ENCODE data around the gene TCEAL3.
"Not testable (repeated sequence)": the region's sequence is repeated elsewhere in the genome, so short reads cannot be mapped to it uniquely, and the experiment has no call there.

TCEAL3 gene

DNA sequence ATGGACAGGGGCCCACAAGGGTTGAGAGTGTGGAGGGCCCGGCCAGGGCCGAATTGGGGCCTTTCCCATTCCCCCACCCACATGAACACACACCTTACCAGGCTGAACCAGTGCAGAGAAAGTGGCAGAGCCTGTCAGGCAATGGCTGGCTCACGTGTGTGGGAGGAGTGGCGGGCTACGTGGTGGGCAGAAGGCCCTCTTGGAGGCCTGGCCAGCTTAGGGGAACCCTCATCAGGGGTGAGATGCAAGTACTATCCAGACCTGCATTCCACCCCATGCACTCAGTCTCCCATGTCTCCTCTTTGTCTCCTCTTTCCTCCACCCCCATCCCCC is 21.5 kb upstream of the TCEAL3 start:
- Histone ChIP-seq H3K4me1 (ENCODE audit: control insufficient read depth, insufficient read depth, low read length) (no peaks in the 10 kb centered on the region), H3K4me3 (ENCODE audit: low read depth, low read length) (peak overlapping the region; percentile 89), H3K27ac (ENCODE audit: low read depth, low read length) (no peak overlapping the region), H3K27me3 (ENCODE audit: control insufficient read depth, insufficient read depth, low read length) (peaks cover 6% of the 10 kb centered on the region), H3K9me3 (ENCODE audit: control insufficient read depth, insufficient read depth, low read length) (no peaks in the 10 kb centered on the region), H3K36me3 (ENCODE audit: control insufficient read depth, insufficient read depth, low read length) (peaks cover 13% of the 10 kb centered on the region), H3K9ac (ENCODE audit: low read depth, low read length) (peak overlapping the region; percentile 69; the same call in 1 of the 2 replicates)

DNA sequence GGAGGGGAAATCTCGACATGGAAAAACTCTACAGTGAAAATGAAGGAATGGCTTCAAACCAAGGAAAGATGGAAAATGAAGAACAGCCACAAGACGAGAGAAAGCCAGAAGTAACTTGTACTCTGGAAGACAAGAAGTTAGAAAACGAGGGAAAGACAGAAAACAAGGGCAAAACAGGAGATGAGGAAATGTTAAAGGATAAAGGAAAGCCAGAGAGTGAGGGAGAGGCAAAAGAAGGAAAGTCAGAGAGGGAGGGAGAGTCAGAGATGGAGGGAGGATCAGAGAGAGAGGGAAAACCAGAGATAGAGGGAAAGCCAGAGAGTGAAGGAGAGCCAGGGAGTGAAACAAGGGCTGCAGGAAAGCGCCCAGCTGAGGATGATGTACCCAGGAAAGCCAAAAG is 21.1 kb upstream of the TCEAL3 start:
- H3K4me3 ChIP-seq (ENCODE audit: low read depth, low read length), result peak overlapping the region; percentile 89; the same call in 1 of the 2 replicates
- H3K36me3 ChIP-seq (ENCODE audit: control insufficient read depth, insufficient read depth, low read length), result peaks cover 13% of the 10 kb centered on the region
- H3K27me3 ChIP-seq (ENCODE audit: control insufficient read depth, insufficient read depth, low read length), result peaks cover 4% of the 10 kb centered on the region; the same call in 1 of the 2 replicates
- 0 out of 2 replicates have a peak overlapping the region, but pooled peaks have one; percentile 69 for H3K9ac ChIP-seq (ENCODE audit: low read depth, low read length)
- H3K4me1 ChIP-seq (ENCODE audit: control insufficient read depth, insufficient read depth, low read length), result no peaks in the 10 kb centered on the region
- no peaks in the 10 kb centered on the region for H3K9me3 ChIP-seq (ENCODE audit: control insufficient read depth, insufficient read depth, low read length)
- no peak overlapping the region for H3K27ac ChIP-seq (ENCODE audit: low read depth, low read length)

DNA sequence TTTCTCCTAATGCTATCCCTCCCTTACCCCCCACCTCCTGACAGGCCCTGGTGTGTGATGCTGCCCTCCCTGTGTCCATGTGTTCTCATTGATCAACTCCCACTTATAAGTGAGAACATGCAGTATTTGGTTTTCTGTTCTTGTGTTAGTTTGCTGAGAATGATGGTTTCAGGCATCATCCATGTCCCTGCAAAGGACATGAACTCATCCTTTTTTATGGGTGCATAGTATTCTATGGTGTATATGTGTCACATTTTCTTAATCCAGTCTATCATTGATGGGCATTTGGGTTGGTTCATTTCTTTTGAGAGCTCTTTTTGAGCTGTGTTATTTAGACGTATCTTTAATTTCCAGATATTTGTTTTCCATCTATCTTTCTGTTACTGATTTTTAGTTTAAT is 15.5 kb upstream of the TCEAL3 start:
- H3K9ac ChIP-seq (ENCODE audit: low read depth, low read length); H3K4me1 ChIP-seq (ENCODE audit: control insufficient read depth, insufficient read depth, low read length); H3K36me3 ChIP-seq (ENCODE audit: control insufficient read depth, insufficient read depth, low read length); H3K27me3 ChIP-seq (ENCODE audit: control insufficient read depth, insufficient read depth, low read length); H3K27ac ChIP-seq (ENCODE audit: low read depth, low read length); H3K4me3 ChIP-seq (ENCODE audit: low read depth, low read length): not testable (repeated sequence)
- peaks cover 10% of the 10 kb centered on the region for H3K9me3 ChIP-seq (ENCODE audit: control insufficient read depth, insufficient read depth, low read length)

DNA sequence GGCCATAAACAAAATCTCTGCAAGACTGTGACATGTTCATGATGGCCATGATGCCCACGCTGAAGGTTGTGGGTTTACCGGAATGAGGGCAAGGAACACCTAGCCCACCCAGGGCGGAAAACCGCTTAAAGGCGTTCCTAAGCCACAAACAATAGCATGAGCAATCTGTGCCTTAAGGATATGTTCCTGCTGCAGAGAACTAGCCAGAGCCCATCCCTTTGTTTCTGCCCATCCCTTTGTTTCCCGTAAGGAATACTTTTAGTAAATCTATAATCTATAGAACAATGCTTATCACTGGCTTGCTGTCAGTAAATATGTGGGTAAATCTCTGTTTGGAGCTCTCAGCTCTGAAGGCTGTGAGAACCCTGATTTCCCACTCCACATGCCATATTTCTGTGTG is 12.6 kb upstream of the TCEAL3 start:
- not testable (repeated sequence) for H3K4me1 ChIP-seq (ENCODE audit: control insufficient read depth, insufficient read depth, low read length); H3K4me3 ChIP-seq (ENCODE audit: low read depth, low read length); H3K36me3 ChIP-seq (ENCODE audit: control insufficient read depth, insufficient read depth, low read length); H3K9ac ChIP-seq (ENCODE audit: low read depth, low read length); H3K27me3 ChIP-seq (ENCODE audit: control insufficient read depth, insufficient read depth, low read length); H3K27ac ChIP-seq (ENCODE audit: low read depth, low read length)
- peaks cover 10% of the 10 kb centered on the region for H3K9me3 ChIP-seq (ENCODE audit: control insufficient read depth, insufficient read depth, low read length)

DNA sequence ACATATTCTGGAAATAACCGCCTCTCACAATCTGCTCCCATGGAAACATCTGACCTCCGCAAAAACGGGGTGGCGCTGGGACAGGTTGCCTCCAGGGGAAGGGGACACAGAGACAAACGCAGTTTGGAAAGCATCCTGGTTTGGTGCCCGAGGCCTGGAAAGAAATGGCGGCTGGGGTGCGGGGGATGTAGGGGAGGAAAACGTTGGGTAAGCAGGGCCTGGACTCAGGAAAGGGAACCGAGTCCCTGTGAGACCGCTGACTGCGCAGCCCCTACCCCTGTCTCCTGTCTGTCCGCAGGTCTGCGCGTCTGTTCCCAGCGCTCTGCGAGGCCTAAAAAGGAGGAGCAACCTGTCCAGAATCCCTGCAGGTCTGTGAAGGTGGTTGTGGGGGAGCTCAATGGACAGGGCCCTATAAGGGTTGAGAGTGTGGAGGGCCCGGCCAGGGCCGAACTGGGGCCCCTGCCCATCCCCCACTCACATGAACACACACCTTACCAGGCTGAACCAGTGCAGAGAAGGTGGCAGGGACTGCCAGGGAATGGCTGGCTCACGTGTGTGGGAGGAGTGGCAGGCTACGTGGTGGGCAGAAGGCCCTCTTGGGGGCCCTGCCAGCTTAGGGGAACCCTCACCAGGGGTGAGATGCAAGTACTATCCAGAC is 672 bp downstream of the TCEAL3 start:
- H3K9me3 ChIP-seq (ENCODE audit: control insufficient read depth, insufficient read depth, low read length), result no peaks in the 10 kb centered on the region
- H3K4me3 ChIP-seq (ENCODE audit: low read depth, low read length), result peak overlapping the region; percentile 88
- peaks cover 16% of the 10 kb centered on the region for H3K27me3 ChIP-seq (ENCODE audit: control insufficient read depth, insufficient read depth, low read length)
- H3K36me3 ChIP-seq (ENCODE audit: control insufficient read depth, insufficient read depth, low read length), result no peaks in the 10 kb centered on the region
- peak overlapping the region; percentile 70 for H3K9ac ChIP-seq (ENCODE audit: low read depth, low read length)
- H3K27ac ChIP-seq (ENCODE audit: low read depth, low read length), result no peak overlapping the region
- peaks cover 5% of the 10 kb centered on the region; the same call in 1 of the 2 replicates for H3K4me1 ChIP-seq (ENCODE audit: control insufficient read depth, insufficient read depth, low read length)

DNA sequence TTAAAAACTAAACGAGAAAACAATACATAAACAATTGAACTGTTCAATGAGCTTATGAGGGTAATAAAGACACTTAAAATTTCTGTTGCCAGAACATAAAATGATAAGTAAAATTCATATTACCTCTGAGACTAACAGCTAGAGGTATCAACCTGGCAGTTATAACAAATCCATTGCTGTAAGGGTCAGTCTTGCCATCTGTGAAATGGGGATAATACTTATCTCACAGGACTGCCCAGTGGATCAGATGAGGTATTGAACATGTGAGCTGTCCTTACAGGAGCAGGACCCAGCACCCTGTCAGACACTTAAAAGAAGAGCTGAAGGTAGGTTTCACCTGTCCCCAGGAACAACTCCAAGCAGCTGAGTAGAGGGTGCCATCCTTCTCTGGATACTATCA is 2.5 kb downstream of the TCEAL3 start:
- no peaks in the 10 kb centered on the region for H3K9me3 ChIP-seq (ENCODE audit: control insufficient read depth, insufficient read depth, low read length)
- H3K27ac ChIP-seq (ENCODE audit: low read depth, low read length), result no peak overlapping the region
- peaks cover 16% of the 10 kb centered on the region for H3K27me3 ChIP-seq (ENCODE audit: control insufficient read depth, insufficient read depth, low read length)
- no peaks in the 10 kb centered on the region for H3K36me3 ChIP-seq (ENCODE audit: control insufficient read depth, insufficient read depth, low read length)
- no peak overlapping the region for H3K9ac ChIP-seq (ENCODE audit: low read depth, low read length)
- peaks cover 7% of the 10 kb centered on the region for H3K4me1 ChIP-seq (ENCODE audit: control insufficient read depth, insufficient read depth, low read length)
- no peak overlapping the region for H3K4me3 ChIP-seq (ENCODE audit: low read depth, low read length)

DNA sequence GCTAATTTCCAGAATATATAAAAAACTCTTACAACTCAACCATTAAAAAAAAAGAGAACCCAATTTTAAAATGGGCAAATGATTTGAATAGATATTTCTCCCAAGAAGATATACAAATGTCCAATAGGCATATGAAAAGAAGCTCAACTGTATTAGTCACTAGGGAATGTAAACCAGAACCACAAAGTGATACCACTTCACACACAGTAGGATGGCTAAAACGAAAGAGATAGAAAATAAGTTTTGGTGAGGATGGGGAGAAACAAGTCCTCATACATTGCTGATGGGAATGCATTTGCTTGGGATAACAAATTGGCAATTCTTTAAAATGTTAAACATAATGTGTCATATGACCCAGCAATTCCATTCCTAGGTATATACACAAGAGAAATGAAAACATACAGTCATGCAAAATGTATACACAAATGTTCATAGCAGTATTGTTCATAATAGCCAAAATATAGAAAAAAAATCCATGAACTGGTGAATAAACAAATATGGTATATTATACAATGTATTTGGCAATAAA is 5.7 kb downstream of the TCEAL3 start:
- Histone ChIP-seq H3K36me3 (ENCODE audit: control insufficient read depth, insufficient read depth, low read length) (no peaks in the 10 kb centered on the region), H3K9ac (ENCODE audit: low read depth, low read length) (no peak overlapping the region), H3K4me3 (ENCODE audit: low read depth, low read length) (no peak overlapping the region), H3K27ac (ENCODE audit: low read depth, low read length) (no peak overlapping the region), H3K4me1 (ENCODE audit: control insufficient read depth, insufficient read depth, low read length) (peaks cover 26% of the 10 kb centered on the region), H3K27me3 (ENCODE audit: control insufficient read depth, insufficient read depth, low read length) (no peaks in the 10 kb centered on the region; the same call in 1 of the 2 replicates), H3K9me3 (ENCODE audit: control insufficient read depth, insufficient read depth, low read length) (no peaks in the 10 kb centered on the region)

DNA sequence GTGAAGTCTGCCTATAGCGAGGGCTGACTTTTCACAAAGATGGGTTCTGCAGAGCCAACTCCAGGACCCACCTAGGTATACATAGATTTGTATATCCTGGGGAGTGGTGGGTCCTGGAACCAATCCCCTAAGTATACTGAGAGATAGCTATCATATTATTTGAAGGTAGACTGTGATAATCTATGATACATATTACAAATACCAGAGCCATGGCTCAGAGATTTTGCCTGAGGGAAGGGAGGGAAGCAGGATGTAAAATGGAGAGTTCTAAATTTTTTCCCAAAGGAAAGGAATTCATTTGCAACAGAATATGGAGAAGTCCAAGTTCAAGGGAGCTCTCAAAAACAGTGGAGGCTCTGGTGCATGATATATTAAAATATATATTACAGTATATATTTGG is 7.2 kb downstream of the TCEAL3 start:
- H3K27ac ChIP-seq (ENCODE audit: low read depth, low read length), result no peak overlapping the region
- H3K9me3 ChIP-seq (ENCODE audit: control insufficient read depth, insufficient read depth, low read length), result no peaks in the 10 kb centered on the region
- H3K9ac ChIP-seq (ENCODE audit: low read depth, low read length), result no peak overlapping the region
- no peaks in the 10 kb centered on the region for H3K36me3 ChIP-seq (ENCODE audit: control insufficient read depth, insufficient read depth, low read length)
- H3K27me3 ChIP-seq (ENCODE audit: control insufficient read depth, insufficient read depth, low read length), result no peaks in the 10 kb centered on the region; the same call in 1 of the 2 replicates
- H3K4me3 ChIP-seq (ENCODE audit: low read depth, low read length), result no peak overlapping the region
- H3K4me1 ChIP-seq (ENCODE audit: control insufficient read depth, insufficient read depth, low read length), result peaks cover 21% of the 10 kb centered on the region

DNA sequence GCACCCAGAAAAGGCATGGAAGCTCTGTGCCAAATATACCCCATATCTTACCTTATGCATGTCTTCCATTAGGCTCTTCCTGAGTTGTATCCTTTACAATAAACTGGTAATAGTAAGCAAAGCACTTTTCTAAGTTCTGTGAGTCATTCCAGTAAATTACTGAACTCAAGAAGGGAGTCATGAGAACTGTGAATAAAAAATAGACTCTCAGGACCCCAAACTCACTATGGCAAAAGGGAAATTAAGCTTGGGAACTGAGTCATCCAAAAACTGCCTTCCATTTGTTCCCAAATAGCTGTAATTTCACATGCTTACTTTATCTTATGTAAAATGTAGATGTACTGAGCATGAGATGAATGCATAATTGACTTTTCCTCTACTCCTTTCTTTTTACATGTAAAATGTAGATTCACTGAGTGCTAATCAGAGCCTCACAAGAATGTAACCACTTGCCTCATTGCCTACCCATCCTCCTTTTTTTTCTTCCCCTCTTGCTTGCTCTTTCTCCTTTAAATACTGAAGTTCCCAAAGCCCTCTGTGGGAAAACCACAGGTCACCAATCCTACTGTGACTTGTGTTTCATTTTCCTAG is 8.1 kb downstream of the TCEAL3 start:
- H3K27ac ChIP-seq (ENCODE audit: low read depth, low read length), result no peak overlapping the region
- H3K9me3 ChIP-seq (ENCODE audit: control insufficient read depth, insufficient read depth, low read length), result no peaks in the 10 kb centered on the region
- no peaks in the 10 kb centered on the region for H3K36me3 ChIP-seq (ENCODE audit: control insufficient read depth, insufficient read depth, low read length)

DNA sequence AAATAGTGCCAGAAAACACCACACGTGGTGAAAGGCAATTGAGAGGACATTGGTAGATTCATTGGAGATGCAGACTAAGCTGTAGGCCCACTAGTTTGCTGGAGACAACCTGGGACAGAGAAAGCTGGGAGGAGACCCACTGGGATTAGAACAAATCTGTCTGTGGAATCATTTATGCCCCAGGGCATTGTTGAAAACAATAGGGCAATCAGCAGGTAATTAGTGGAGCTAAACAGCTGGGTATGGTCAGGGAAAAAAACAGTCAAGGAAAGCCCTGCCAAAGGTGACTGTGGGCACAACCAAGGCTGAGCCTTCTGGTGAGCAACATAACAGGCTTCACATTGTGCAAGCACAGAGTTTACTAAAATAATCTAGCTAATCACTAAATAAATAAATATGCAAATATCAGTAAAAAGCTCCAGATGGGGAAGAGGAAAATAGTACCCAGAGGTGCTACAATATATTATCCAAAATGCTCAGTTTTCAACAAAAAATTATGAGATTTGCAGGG is 9.0 kb downstream of the TCEAL3 start:
- H3K9me3 ChIP-seq (ENCODE audit: control insufficient read depth, insufficient read depth, low read length), result no peaks in the 10 kb centered on the region
- no peak overlapping the region for H3K27ac ChIP-seq (ENCODE audit: low read depth, low read length)
- no peak overlapping the region for H3K9ac ChIP-seq (ENCODE audit: low read depth, low read length)
- H3K4me3 ChIP-seq (ENCODE audit: low read depth, low read length), result no peak overlapping the region
- peaks cover 21% of the 10 kb centered on the region for H3K4me1 ChIP-seq (ENCODE audit: control insufficient read depth, insufficient read depth, low read length)
- H3K36me3 ChIP-seq (ENCODE audit: control insufficient read depth, insufficient read depth, low read length), result no peaks in the 10 kb centered on the region
- no peaks in the 10 kb centered on the region; the same call in 1 of the 2 replicates for H3K27me3 ChIP-seq (ENCODE audit: control insufficient read depth, insufficient read depth, low read length)

More for the DNA sequence above, 8.1 kb downstream of the TCEAL3 start:
- Histone ChIP-seq H3K27me3 (ENCODE audit: control insufficient read depth, insufficient read depth, low read length) (no peaks in the 10 kb centered on the region; the same call in 1 of the 2 replicates), H3K4me3 (ENCODE audit: low read depth, low read length) (no peak overlapping the region), H3K4me1 (ENCODE audit: control insufficient read depth, insufficient read depth, low read length) (peaks cover 21% of the 10 kb centered on the region), H3K9ac (ENCODE audit: low read depth, low read length) (no peak overlapping the region)

DNA sequence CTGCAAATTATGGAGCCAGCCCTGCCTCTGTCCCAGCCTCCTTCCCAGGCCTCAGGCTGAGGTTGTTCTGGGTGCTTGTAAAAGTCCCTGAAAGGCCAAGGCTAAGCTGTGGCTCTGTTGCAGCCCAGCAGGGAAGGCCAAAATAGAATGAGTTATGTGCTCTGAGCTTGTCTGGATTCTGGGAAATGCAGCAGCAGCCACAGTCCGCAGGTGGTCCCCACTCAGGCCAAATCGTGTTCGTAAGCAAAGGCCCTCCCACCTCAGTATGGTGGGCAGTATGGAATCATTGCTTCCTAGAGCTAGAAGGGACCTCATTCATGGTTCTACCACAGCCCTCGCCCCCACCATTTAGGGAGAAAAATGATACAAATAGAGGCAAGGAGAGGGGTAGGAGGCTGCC is 16.3 kb downstream of the TCEAL3 start:
- no peaks in the 10 kb centered on the region for H3K36me3 ChIP-seq (ENCODE audit: control insufficient read depth, insufficient read depth, low read length)
- peak overlapping the region; percentile 1 for H3K27ac ChIP-seq (ENCODE audit: low read depth, low read length)
- H3K9me3 ChIP-seq (ENCODE audit: control insufficient read depth, insufficient read depth, low read length), result no peaks in the 10 kb centered on the region
- H3K4me1 ChIP-seq (ENCODE audit: control insufficient read depth, insufficient read depth, low read length), result peaks cover 12% of the 10 kb centered on the region
- H3K4me3 ChIP-seq (ENCODE audit: low read depth, low read length), result no peak overlapping the region
- H3K27me3 ChIP-seq (ENCODE audit: control insufficient read depth, insufficient read depth, low read length), result no peaks in the 10 kb centered on the region
- no peak overlapping the region for H3K9ac ChIP-seq (ENCODE audit: low read depth, low read length)

All from HUES48 (cell line).